HPDE6-E6E7 (cell line): ENCODE data around the gene OR9Q1.
"Not testable (repeated sequence)": the region's sequence is repeated elsewhere in the genome, so short reads cannot be mapped to it uniquely, and the experiment has no call there.

Experiments
- DNase-seq: peaks from one replicate; pipeline ENCODE4 v3.0.0; 2011; ENCODE audit warnings: missing footprints; ENCODE audit errors: extremely low spot score

Gene OR9Q1, protein sequence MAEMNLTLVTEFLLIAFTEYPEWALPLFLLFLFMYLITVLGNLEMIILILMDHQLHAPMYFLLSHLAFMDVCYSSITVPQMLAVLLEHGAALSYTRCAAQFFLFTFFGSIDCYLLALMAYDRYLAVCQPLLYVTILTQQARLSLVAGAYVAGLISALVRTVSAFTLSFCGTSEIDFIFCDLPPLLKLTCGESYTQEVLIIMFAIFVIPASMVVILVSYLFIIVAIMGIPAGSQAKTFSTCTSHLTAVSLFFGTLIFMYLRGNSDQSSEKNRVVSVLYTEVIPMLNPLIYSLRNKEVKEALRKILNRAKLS

DNA sequence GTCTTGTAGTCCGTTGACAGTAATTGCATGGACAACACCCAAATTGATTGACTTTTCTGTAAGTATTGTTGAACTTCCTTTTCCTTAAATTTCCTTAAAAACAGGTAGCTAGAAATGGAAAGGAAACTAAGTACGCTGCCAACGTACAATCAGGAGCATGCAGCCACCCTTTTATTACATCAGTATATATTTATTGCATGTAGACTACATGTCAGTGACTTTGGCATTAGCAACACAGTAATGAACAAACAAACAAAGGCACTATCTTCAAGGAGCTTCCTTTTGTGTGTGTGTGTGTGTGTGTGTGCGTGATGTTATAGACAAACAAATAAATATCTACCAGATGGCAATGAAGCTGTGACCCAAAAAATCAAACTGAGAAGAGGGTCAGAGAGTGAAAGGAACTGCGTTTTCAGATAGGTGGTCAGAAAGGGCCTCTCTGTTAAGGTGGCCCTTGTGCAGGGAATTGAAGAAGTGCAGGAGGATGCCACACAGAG, at the start of gene OR9Q1:
Gene OR9Q1 (plus strand): TSS at position 447 of the 497 bp plus-strand sequence. CDS start 155,564 bp downstream, outside the sequence.
- no peak for DNase-seq

GRCh38 chr11:57974132-57974531, 49.5 kb upstream of the OR9Q1 start:
- no peak for DNase-seq

- no peak for DNase-seq
Measured at GRCh38 chr11:57974848-57975601, 48.7 kb upstream of the OR9Q1 start.

- no peak for DNase-seq
Measured at GRCh38 chr11:57977709-57978108, 46.0 kb upstream of the OR9Q1 start.

DNA sequence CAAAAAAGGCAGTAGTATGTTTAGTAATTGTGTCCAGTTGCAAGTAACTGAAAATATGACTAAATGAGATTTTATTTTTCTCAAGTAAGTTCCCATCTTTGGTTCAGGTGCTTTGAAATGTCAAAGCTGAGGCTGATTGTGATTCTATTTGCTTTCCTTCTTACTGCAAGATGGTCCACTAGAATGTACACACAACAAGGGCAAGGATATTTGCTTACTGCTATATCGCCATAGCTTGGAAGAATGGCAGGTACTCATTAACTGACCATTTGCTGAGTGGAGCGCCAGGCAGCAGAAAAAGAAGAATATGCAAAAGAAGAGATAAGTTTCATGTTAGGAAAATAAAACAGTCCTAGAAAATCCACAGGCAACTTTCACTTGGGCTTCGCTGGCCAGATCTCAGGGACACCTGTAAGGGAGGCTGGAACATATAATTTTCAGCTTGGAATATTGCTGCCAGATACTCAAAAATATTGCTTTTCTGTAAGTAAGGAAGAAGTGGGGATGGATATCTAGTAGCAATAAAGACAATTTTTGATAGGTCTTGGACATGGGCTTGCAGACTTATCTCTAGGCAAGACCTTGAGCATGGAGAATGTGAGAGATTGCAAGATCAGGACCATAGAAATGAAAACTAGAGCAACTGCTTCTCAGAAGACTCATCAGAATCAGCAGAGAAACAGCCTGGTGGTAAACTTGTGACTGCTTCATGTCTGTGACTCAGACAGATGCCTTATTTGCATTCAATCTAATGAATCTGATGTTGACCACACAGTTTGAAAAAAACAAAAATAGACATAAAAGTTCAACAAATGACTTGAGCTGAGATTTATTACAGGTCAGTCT, 44.8 kb upstream of the OR9Q1 start:
- no peak for DNase-seq

DNA sequence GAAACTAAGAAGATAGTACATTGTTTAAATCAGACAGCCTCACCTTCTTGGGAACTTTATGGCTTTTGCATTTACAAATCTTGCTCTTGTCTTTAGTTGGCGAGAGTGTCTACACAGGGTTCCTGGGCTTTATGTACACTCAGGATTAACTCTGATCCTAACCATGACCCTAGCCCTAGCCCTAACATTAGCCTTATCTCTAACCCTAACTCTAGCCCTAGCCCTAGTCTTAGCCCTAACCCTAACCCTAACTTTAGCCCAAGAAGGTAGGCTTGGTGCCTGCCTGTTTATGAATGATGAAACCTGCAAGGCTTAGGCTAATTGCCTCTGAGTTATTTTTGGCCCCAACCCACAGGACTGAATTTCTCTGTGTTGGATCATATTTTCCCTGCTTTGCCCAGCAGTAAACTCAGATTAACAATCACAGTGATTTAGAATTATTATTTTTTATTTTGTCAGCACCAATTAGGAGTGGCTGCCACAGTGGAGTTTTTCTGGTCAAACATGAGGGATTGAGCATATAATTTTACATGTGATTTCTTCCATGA, 44.1 kb upstream of the OR9Q1 start:
- DNase-seq: no peak

DNA sequence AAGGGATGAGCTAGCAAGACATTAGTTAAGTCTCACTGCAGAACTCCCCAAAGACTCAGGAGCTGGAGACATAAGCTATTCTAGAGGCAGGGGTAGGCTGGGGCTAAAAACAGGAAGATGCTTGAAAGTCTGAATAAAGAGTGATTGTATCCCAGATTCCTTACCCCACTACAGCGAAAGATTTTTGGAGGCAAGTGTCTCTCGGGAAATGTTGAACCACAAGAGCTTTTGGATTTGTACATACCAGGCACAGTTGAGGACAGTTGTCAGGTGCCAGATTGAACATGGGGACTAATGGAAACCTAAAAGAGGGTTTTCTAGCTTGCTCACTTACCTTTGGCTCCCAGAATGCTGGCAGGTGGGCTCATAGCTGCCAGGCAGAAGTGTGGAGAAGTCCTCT, 43.5 kb upstream of the OR9Q1 start:
- no peak for DNase-seq

DNA sequence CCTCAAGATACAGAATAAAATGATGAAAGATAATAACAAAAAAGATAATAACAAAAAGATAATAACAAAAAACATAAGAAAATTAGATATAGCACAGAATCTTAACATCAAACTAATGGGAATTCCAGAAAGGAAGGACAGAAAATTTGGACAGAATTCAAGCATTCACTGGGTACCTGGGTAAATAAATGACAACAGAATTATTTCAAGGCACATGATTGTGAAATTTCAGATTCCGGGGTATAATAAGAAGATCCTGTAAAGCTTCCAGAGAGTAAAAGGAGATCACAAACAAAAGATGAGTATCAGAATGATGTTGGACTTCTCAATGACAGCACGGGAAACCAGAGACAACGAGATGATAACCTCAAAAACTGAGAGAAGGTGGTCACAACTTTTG, 42.1 kb upstream of the OR9Q1 start:
- no peak for DNase-seq

- no peak for DNase-seq
Measured at GRCh38 chr11:57982776-57983175, 40.9 kb upstream of the OR9Q1 start.

- DNase-seq: no peak
Measured at GRCh38 chr11:57983191-57983590, 40.5 kb upstream of the OR9Q1 start.

GRCh38 chr11:57999523-57999922, 24.2 kb upstream of the OR9Q1 start:
- DNase-seq: not testable (repeated sequence)

GRCh38 chr11:58000021-58000420, 23.7 kb upstream of the OR9Q1 start:
- not testable (repeated sequence) for DNase-seq

- DNase-seq: no peak
Measured at GRCh38 chr11:58000699-58001098, 23.0 kb upstream of the OR9Q1 start.

DNA sequence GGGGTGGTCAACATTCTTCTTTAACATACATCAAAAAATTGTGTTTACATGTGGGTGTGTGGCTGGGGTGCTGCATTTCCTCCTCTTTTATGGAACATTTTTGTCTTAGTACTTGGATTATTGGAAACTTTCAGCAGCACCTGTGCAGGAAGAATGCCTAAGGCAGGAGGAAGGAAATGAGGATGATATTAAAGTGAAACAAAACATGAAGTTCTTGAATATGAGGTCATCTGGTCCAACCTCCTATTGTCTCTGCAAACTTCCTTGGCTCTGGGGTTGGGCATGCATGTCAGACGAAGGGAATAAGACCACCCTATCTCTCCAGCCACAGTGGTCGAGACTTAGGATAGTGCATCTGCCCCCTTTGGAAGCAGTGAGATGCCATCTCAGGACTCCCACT, 20.6 kb upstream of the OR9Q1 start:
- DNase-seq: no peak

DNA sequence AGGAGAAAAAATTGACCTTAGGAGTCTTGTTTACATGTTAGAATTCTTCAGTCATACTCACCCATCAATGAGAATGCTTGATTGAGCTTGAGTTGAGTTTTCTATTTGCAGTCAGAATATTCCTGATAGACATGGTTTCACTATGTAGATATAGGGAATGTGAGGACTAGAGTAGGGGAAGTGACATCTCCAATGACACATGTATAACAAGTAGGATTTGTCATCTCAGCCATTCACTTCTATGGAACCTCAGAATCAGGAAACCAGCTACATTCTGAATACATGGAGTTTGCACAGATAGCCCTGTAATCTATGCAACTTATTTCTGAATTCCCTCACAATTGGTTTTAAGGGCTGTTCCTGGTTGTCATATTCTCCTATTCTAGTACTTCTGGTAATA, 20.1 kb upstream of the OR9Q1 start:
- no peak for DNase-seq

DNA sequence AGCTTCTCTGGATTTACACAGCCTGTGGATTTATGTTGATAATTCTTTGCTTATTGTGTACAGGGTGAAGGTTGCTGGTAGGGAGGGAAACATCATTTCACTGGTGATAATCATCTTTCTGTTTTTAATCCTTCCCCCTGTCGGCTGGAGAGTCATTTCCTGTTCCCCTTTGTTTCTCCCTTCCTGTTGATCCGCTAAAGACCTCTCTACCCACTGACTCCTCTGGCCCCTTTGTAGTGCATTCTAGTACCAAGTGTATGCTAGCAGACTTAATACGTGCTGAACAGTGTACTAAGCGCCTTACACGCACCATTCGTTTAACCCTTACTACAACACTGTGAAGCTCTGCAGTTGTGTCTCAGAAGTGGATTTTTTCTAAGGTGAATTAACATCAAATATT, 19.0 kb upstream of the OR9Q1 start:
- DNase-seq: no peak

DNA sequence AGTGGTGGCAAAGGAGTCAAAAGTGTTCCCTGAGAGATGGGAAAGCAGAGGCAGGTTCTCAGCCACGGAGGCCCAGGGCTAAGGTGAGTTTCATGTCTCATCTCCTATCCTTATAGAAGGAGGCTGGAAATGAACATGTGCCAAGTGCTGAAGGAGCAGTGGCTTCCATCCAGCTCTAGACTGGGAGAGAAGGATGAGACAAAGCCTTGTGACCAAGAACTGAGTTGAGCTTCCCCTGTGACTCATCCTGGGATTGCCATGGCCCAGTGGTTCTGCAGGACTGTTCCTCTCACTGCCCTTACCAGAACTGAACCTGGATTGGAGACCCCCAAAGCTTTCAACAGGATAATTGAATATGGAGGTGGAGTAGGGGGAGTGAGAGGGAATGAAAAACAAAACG, 16.7 kb upstream of the OR9Q1 start:
- peak; percentile 14 for DNase-seq

- DNase-seq: no peak
Measured at GRCh38 chr11:58011771-58012170, 11.9 kb upstream of the OR9Q1 start.

DNA sequence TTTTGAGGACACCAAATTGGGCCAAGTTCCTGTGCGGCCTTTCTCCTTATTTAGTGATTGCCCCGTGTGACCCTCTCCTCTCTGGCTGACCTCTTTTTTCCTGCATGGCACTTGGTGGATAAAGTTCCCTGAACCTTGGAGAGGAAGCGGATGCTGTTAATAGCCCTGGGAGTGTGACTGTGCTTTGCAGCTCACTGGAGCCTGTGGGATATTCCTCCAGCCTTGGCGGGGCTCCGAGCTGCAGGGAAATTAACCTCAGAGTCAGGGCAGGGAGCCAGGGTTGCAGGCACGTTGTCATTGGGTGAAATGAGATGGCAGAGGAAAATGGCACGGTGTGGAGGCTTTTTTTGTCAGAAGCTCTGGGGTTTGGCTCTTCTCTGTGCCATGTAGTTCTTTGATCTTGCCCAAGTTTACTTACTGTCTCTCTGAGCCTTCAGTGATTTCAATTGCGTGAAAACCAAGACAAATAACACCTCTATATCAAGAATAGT, 965 bp downstream of the OR9Q1 start:
- DNase-seq: no peak

- no peak for DNase-seq
Measured at GRCh38 chr11:58027341-58027740, 3.7 kb downstream of the OR9Q1 start.

DNA sequence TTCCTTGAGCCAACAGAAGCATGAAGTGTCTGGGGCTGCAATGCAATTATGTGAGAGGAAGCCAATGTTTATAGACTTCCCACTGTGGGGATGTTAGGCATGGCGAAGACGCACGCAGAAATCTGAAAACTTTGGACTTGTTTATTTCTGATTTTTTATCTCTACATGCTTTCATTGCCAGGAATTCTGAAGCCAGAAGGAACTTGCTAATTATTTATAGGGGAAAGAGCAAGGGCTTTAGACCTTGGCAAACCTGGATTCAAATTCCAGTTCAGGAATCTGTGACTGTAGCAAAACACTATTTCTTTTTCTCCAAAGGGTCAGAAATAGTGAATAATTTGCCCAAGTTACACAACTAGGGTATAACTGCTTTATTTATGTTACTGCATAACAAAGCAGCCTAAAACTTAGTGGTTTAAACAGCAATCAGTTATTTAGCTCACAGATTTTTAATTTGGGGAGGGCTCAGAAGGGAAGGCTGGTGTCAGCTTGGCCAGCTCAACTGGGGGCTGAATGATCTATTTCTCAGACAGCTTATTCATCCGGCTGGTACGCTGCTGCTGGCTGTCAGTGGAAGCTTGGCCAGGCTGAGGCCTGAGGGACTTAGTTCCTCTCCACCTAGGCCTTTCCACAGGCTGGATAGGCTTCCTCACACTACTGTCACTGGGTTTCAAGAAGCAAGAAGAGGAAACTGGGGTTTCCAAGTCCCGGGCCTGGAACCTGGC, 5.2 kb downstream of the OR9Q1 start:
- DNase-seq: no peak
